ENCODE data around the gene PMPCB.
A peak's percentile ranks its signal among the peaks of the same experiment; 100 is the strongest.
"Not testable (repeated sequence)": the region's sequence is repeated elsewhere in the genome, so short reads cannot be mapped to it uniquely, and the experiment has no call there.

PMPCB gene, protein sequence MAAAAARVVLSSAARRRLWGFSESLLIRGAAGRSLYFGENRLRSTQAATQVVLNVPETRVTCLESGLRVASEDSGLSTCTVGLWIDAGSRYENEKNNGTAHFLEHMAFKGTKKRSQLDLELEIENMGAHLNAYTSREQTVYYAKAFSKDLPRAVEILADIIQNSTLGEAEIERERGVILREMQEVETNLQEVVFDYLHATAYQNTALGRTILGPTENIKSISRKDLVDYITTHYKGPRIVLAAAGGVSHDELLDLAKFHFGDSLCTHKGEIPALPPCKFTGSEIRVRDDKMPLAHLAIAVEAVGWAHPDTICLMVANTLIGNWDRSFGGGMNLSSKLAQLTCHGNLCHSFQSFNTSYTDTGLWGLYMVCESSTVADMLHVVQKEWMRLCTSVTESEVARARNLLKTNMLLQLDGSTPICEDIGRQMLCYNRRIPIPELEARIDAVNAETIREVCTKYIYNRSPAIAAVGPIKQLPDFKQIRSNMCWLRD

GRCh38 chr7:103296901-103297836 lies at the start of gene PMPCB:
TSS of gene PMPCB (plus strand) at chr7:103297435. CDS start at chr7:103297460, 25 bp downstream.
- DNase-seq: peak; percentile 61 to 99 (median 90)

DNA sequence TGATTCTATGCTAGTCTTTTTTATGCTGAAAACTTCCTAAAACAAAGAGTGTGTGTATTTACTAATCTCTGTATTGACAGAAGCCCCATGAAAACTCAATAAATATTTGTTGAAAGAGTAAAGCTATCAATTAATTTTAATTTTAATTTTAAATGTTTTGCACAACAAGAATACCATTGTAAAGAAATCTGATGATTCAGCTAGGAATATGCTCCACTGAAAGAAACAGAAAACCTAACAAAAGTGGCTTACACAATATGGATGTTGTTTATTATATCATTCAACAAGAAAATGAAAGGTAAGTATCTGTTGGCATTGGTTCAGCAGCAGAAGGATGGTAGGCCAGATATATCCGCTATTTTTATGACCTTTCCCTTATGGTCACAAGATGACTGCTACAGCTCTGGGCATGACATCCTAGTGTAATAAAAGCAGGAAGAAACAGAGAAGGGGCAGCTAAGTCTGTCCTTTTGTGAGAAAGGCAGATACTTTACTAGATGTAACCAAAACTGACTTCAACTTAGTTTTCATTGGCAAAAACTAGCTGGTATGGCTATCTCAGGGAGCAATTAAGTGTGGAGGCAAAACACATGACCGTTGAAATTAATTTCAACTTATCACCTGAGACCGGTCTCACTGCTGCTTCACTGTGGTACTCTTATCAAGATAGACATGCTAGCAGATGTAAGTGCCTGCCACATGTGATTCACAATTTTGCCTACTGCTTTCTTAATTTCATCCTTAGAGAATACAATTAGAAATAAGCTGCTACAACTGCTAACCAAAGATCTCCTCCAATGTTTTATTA lies 43.3 kb upstream of the PMPCB start:
- DNase-seq: not testable (repeated sequence)

- DNase-seq: not testable (repeated sequence)
These were observed 33.2 kb upstream of the PMPCB start for GRCh38 chr7:103264054-103264453.

GRCh38 chr7:103266229-103266628 lies 31.0 kb upstream of the PMPCB start:
- DNase-seq: not testable (repeated sequence)

GRCh38 chr7:103273374-103273773 lies 23.9 kb upstream of the PMPCB start:
- not testable (repeated sequence) for DNase-seq

DNA sequence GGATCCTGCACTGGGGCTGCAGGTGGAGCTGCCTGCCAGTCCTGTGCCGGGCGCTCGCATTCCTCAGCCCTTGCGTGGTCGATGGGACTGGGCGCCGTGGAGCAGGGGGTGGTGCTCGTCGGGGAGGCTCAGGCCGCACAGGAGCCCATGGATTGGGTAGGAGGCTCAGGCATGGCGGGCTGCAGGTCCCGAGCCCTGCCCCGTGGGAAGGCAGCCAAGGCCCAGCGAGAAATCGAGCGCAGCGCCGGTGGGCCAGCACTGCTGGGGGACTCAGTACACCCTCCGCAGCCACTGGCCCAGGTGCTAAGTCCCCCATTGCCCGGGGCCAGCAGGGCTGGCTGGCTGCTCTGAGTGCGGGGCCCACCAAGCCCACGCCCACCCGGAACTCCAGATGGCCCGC lies 22.4 kb upstream of the PMPCB start:
- DNase-seq: not testable (repeated sequence)

- peak in 1 of 56 donors; percentile 1 for DNase-seq
These were observed 19.0 kb upstream of the PMPCB start for GRCh38 chr7:103278195-103278594.

GRCh38 chr7:103279636-103279962 lies 17.6 kb upstream of the PMPCB start:
- peak in 10 of 56 donors; percentile 1 to 64 (median 34) for DNase-seq

DNA sequence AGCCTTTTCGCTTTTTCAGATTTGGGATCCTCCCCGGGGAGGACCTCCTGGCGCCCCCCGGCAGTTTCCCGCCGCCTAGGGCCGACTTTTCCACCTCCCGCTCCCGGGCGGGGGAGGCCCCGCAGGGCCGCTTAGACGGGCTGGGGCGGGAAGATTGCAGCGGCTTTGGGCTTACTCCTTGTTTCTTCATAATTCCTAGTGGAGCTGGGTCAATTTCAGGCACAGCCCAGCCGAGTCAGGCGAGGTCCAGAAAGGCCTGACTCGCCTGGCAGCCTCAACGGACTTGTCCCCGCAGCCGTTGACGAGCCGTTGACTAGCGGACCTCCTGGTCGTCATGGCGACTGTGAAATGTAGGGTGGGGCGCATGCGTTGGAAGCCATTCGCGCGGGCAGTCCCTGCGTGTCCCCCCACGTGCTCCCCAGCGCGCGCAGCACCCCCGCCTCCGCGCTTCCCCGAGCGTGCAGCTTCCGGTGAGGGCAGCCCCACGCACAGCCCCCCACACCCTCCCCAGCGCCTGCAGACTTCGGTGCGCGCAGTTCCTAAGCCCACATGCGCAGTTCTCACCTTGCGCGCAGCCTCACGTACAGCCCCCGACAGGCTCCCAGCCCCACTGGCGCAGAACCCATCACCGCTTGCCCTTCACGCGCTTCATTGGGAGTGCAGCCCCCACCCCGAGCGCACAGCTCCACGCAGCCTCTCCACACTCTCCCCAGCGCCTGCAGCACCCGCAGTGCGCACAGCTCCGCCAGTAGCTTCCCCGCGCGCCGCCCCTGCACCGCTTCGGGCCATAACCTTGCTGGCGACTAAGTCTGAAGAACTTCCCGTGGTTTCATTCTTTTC lies 17.1 kb upstream of the PMPCB start:
- DNase-seq: peak in 55 of 56 donors; percentile 9 to 86 (median 68)

DNA sequence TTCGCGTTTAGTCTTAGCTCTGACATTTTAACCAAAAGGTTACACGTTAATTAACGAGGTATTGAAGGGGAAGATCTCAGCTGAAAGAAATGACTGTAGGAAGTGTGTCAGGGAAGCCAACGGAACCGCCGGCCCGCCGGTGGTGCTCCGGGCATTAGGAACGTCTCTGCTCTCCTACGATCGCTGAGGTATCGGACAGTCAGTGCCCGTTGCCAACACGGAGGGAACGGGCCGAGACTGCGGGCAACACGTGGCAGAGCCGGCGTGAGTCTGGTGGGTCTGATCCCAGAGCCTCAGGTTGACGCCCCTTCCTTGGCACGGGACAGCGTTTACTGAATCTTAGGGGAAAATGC lies 16.5 kb upstream of the PMPCB start:
- DNase-seq: peak in 19 of 56 donors; percentile 4 to 55 (median 23)

- not testable (repeated sequence) for DNase-seq
These were observed 14.3 kb upstream of the PMPCB start for GRCh38 chr7:103282802-103283427.

DNA sequence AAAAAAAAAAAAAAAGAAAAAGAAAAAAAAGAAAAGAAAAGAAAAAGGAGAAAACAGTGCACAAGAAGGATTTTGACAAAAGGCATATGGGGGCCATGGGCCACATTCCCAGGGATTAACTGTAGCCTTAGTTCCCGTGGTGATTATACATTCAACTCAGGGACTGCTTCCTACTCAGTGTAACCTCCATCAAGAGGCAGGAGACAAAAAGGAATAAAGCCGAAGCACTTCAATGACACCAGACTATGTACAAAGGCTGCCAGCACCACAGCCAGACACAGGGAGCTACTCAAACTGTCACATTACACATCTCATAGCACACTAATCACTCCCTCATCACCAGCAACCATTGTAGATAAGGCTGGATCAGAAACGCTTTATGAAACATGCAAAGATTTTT lies 5.1 kb upstream of the PMPCB start:
- DNase-seq: no peak

DNA sequence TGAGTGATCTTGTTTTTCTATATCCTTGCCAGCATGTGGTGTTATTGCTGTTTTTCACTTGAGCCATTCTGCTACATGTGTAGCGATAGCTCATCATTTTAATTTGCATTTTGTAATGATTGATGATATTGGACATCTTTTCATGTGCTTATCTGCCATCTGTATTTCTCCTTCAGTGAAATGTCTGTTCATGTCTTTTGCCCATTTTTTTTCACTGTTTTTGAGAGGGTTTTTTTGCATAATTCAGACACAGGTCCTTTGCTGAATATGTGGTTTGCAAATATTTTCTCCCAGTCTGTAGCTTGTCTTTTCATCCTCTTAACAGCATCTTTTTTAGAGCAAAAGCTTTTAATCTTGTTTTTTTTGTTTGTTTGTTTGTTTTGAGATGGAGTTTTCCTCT lies 3.7 kb upstream of the PMPCB start:
- no peak for DNase-seq

DNA sequence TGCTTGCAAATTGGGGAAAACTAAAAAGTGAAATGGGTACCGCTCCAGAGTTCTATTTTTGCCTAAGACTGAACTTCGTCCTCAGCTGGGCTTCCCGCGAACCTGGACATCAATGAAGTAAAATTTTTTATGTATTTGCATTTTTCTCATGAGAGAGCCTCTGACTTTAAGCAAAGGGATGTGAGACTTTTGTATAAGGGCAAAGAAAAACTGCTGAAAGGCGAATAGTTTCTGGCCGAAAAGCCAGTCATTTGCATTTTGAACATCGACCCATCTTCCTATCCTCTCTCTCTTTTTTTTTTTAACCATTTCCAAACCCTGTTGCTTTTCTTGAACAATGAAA lies 573 bp downstream of the PMPCB start:
- DNase-seq: no peak

- no peak for DNase-seq
These were observed 2.4 kb downstream of the PMPCB start for GRCh38 chr7:103299660-103300059.

GRCh38 chr7:103301441-103301840 lies 4.2 kb downstream of the PMPCB start:
- no peak for DNase-seq

- DNase-seq: no peak
These were observed 10.4 kb downstream of the PMPCB start for GRCh38 chr7:103307503-103308231.

DNA sequence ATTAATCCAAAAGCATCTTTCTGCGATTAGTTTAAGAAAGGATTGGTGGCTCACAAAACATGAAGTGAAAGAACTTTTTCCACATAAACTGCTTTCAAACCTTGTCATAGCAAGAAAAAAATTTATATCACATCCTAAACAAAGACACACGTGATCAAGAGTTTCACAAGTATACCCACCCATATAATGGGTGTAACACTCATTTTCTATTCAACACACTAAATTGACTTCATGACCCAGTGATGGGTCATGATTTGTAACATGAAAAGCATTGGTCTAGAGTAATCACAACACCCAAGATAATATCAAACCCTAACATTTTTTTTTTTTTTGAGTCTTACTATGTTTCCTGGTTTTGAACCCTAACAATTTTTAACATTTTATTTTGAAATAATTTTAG lies 17.6 kb downstream of the PMPCB start:
- no peak for DNase-seq

DNA sequence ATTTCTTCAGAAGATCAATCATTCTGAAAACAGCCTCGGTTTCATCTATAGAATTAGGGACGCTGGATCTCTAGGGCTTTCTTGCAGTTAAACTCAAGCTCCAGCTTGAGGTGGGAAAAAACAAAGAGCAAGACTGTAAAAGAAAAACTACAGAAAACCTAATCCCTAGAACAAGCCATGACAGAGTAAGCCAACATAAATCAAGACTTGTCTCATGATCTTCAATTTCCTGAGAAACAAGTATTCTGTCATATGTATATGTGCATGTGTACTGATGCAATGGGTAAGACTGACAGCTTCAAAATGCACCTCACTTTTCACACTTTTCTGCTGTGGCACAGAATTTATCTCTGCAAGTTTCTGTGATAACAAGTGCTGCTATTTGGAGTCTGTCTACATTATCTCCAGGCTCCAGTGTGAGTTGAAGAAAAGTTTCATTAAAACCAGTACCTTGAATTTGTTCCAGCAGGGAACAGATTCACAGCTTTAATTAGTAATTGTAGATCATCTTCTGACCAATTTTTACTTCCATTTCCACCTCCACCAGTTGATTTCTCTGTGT lies 19.2 kb downstream of the PMPCB start:
- no peak for DNase-seq
